ENCODE results near the gene UNC5B.

The UNC5B gene

DNA sequence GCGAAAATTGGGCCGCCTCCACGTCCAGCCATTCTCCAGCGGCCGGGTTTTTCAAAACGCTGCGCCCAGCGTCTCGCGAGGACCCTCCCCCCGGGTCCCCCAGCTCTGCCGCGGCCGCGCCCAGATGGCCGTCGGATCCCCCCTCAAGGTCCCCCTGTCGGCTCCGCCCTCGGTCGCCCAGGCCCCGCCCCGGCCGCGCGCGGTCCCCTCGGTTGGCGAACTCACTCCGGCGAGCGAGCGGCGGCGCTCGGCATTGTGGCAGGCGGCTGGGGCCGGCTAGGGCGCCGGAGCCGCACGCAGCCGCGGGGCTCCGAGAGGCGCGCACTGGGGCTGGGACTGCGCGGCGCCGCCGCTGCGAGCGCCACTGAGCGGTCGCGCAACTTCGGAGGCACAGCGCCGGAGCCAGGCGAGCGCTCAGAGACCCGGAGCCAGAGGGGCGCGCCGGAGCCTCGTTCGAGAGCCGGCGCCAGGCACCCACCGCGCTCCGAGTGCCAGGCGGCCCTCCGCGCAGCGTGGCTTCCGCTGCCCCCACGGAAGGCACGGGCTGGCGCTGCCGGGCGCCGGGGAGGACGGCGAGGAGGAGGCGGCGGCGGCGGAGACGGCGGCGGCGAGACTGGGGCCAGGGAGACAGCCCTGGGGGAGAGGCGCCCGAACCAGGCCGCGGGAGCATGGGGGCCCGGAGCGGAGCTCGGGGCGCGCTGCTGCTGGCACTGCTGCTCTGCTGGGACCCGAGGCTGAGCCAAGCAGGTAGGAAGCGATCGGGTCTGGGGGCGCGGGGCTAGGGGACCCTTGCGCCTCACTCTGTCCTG is at the start of gene UNC5B:
UNC5B (plus strand) TSS at position 253 of the 809 bp plus-strand sequence; CDS start at position 669, 416 bp downstream.
- peak; percentile 62 for DNase-seq

DNA sequence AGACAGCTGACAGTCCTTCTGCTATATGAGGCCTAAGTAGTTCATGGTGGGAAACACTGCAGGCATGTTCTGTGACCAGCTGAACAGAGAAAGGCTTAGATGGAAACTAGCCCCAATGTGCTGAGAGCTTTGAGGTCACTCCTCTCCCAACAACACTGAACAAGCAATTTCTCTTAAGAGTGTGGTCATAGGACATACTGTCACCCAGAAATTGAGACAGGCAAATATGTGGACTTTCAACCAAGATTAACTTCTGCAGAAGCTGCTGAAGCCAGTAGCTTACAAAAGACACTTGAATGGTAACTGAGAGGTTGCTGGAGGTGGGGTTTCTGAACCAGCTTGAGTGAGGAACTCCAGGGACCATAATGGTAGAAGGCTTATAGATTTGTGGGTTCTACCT is 38.9 kb upstream of the UNC5B start:
- no peak for DNase-seq

DNA sequence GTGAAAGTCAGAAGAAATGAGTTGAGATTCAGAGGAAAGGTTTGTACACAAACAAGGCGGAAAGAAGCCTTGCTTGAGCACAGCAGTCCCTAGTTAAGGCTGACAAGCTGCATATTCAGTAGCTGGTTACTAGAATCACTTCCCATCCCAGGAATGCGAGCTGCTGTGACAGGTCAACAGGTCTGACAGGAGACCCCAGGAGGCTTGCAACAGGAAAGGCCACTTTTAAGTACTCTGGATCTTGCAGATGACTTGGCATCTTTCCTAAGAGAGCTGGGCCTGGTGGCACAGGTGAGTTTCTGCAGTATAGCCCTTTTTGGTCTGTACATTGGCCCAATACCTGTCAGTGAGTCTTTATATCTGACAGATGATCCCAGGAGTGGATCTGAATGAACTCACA is 35.7 kb upstream of the UNC5B start:
- DNase-seq: no peak

DNA sequence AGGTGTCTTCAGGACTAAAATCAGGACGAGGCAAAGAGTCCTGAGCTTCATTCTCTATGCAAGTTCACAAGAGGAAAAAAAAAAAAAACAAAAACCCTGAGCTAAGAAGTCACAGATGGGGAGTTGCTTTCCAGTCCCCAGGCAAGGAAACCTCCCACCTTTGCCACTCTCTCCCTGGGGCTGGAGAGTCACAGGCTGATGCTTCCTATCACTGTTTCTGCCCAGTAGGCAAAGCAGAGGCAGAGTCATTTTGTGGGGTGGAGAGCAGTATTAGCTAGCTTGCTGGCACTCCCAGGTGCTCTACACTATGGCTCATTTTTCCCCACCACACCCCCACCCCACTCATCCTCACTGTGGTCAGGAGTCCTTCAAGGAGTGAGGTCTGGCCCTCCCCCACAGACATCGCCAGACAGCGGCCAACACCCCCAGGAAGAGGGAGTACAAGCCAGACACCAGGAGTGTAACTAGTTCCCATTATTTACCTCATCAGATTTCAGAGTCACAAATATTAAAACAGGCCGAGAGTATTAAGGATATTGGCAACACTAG is 34.6 kb upstream of the UNC5B start:
- DNase-seq: no peak

DNA sequence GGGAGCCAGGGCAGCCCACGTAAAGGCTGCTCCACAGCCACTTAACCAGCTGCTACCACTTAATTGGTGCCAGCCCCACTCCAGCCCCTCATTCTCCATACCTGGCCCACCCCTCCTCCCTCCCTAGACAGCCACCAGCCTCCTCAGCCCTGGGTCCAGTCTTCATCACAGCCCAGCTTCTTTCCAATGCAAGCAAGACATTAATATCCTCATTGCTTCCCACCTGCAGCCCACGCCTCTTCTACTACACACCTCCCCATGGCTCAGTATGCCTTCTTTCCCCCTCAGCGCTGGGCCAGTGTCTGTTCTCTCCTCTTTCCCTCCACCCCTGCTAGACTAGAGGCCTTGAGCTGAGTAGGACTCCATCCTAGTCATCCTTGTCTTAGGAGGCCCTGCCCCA is 33.5 kb upstream of the UNC5B start:
- DNase-seq: no peak

DNA sequence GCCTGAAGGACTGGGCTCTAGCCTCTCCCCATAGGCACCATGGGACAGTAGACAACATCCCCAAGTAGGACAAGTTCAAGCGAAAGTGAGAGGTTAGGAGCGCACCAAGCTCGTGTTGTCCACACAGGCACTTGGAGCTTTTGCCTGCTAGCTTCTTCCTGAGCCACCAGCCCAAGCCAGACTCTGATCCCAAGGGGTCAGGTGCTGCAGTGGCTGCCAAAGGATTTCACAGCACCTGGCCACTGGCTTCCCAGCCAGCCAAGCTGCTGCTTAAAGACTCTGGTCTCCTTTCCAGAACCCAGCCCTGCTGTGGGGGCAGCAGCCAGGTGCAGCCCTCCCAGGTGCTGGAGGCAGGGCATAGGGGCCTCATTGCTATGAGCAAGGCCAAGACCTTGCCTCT is 33.0 kb upstream of the UNC5B start:
- no peak for DNase-seq

DNA sequence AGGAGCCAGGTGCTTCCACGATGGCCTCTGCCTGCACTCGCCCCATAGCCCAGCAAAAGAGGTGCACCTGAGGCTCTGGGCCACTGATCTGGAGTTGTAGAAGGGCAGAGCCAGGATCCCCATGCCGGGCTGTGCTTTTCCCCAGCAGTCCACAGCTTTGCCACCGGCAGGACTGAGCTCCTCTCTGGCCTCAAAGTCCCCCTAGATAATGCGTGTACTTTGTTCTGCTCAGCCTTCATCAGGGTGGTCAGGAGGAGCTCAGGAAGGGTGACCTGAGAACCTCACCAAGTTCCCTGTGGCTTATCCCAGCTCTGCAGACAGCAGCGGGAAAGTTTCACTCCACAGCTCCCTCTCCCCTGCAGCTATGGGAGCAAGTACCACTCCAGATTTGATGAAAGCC is 27.9 kb upstream of the UNC5B start:
- no peak for DNase-seq

DNA sequence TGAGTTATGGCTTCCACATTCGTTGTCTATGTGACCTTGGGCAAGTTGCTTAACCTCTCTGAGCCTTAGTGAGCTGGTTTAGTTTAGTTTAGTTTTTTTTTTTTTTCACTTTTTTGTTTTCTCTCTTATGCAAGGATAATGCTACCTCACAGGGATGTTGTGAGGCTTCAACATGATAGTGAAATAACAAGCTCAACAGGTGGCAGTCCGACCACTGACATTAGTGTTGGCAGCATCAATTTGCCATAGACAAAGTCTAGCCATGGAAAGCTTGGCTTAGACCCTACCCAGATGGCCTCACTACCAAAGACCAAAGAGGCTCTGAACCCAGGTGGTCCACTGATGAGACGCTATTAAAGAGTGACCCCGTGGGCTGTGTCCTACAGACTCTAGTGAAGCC is 27.2 kb upstream of the UNC5B start:
- no peak for DNase-seq

DNA sequence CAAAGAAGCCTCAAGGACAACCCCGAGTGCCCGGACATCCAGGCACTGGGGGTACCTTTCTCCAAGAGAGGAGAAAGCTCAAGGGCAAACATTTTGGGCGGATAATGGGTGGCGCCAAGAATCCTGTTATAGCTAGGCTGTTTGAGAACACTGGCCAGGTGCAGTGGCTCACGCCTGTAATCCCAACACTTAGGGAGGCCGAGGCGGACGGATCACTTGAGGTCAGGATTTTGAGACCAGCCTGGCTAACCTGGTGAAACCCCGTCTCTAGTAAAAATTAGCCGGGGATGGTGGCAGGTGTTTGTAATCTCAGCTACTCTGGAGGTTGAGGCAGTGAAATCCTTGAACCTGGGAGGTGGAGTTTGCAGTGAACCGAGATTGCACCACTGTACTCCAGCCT is 25.2 kb upstream of the UNC5B start:
- DNase-seq: no peak

DNA sequence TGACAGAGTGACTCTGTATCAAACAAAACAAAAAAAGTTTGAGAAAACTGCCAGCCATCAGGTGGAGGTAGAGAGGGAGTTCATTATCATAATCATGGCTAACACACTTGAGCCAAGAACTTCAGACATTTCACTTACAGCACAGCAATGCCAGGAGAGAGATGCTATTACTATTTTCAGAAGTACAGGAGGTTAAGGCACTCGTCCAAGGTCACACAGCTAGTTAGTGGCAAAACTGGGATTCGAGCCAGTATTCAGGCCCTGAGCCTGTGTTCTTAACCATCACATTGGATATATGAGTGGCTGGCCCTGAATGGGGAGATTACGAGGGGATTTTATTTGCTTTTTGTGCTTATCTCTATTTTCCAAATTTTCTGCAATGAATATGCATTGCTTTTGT is 24.8 kb upstream of the UNC5B start:
- DNase-seq: no peak

DNA sequence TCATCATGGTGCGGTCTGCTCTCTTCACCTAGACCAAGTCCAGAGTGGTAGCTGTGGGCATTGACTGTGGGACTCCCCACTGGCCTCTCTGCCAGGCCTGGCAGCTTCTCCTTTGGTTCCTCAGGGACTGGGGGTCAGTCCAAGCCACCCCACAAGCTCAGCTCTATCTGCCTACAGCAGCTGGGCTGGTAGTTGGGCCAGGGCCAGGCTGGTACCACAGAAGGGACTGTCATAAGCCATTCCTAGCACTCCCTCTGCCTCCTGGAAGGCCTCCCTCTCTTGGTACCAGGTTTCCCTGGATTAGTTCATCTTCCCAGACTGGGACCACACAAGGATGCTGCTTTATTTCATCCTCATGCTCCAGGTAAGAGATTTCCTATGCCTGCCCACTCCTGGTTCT is 24.2 kb upstream of the UNC5B start:
- DNase-seq: no peak

DNA sequence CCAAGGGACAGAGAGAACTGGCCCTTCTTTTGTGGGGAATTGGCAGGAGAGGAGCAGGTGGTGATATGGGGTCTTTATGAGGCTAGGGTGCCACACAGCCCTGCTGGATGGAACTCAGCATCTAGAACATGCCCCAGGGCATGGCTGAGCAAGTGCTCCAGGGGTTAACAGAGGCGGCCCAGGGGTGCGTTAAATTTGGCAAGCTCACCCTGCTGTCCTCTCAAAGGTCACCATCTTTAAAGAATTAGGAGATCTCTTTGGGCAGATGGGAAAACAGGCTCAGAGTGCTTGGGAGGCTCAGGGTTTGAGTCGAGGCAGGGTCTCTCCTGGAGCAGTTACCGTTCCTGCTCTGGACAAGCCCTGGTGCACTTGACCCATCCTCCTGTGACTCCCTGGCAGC is 21.4 kb upstream of the UNC5B start:
- no peak for DNase-seq

DNA sequence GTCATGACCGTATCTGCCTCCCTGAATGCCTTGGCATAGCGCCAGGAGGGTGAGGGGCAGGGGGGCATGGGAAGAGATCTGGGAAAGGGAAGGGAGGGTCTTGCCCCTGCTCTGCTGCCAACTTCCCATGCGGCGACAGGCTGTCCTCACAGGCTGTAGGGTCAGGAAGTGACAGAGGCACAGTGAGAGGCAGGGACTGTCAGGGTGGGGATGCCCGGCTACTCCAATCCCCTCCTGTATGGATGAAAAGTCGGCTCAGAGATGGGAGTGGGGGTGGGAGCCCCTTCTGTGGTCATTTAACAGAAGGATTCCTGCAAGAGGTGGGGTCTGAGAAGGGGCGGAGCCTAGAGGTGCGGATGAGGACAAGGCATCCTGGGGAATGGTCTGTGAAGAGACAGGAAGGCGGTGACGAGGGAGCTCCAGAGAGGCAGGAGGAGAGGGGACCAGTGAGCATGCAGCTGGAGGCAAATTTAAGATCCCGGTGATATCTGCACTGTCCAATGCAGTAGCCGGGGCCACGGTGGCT is 20.8 kb upstream of the UNC5B start:
- no peak for DNase-seq

DNA sequence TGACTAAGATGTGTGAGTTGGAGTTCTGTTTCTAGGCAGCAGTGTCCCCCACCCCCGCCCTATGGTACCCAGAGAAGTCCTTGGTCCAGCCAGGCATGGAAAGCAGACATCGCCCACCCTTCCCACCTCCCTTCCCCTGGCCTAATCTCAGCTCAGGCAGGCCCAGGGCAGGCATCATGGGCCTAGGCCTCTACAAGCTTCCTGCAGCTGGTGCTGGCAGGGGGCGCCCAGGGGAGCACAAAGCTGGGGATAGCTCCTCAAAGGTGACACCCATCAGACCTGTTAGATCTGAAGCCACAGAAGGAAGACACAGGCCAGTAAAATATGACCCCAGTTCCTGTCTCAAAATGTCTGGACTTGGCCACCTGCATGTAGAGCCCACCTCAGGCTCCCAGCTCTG is 18.9 kb upstream of the UNC5B start:
- DNase-seq: no peak

DNA sequence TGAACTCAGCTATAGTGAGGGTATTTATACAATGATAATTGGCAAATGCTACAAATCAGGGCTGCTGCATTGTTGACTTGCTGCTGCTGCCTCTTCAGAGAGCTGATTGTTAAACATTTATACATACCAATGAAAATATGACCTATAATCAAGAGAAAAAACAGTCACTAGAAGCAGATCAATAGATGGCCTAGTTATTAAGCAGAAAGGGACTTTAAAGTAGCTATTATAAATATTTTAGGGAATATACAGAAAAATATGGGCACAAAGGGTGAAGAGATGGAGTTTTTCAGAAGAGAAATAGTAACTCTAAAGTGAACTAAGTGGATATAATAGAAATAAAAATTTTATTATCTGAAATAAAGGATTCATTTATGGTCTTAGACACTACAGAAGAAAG is 14.4 kb upstream of the UNC5B start:
- DNase-seq: no peak

DNA sequence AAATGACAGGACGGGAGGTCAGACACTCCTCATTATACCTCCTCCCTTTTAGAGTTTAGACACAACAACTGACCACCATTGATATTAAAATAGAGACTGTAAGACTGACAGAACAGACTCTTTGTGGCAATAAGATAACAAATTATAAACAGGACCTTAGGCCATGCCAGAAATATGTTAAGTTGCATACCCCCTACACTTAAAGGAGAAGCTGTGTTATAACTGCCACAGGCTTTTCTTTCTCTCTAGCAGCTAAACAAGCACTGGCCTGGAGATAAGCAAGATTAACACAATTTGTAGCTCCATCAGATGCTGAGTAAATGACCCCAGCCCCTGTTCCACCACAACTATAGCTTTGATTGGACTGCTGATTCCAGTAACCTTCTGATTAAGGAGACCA is 10.5 kb upstream of the UNC5B start:
- DNase-seq: no peak

DNA sequence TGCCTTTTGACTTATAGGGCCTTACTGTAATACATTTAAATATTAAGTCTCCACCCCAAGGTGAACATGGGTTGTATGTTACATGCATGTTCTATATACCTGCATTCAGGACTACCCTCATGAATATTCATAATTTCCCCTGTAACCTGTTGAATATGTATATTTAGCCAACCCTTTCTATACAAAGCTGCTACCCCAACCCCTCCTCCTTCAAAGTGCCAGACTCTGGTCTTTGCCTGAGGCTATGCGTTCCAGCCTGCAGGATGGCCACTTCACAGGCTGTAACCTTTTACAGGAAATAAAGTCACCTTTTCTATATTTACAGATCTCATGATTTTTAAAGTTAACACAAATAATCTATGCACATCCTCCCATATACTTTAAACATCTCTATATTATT is 10.1 kb upstream of the UNC5B start:
- no peak for DNase-seq

DNA sequence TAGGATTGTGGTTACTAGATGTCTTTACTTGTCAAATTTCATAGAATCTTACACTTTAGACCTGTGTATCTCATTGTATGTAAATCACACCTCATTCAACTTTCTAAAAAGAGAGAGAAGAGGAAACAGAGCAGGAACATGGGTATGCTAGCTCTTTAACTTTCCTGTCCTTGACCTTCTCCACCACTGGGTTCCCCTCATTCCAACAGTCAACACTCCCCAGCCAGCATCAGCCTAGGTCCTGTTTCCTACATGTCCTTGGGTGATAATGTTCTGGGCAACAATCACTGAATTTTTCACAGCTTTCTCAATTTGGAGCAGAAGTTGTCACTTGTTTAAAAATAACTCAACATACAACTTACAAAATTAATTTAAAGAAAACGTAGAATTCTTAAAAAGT is 9.2 kb upstream of the UNC5B start:
- DNase-seq: no peak

DNA sequence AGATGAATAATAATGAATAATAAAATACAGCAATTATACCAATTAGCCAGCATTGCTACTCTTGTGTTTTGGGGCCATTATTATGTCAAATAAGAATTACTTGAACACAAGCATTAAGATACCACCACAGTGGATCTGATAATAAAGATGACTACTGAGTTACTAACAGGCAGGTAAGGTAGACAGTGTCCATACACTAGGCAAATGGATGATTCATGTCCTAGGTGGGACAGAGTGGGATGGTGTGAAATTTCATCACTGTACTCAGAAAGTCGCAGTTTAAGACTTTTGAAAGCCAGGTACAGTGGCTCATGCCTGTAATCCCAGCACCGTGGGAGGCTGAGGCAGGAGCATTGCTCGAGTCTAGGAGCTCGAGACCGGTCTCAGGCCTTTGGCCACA is 8.7 kb upstream of the UNC5B start:
- DNase-seq: no peak

DNA sequence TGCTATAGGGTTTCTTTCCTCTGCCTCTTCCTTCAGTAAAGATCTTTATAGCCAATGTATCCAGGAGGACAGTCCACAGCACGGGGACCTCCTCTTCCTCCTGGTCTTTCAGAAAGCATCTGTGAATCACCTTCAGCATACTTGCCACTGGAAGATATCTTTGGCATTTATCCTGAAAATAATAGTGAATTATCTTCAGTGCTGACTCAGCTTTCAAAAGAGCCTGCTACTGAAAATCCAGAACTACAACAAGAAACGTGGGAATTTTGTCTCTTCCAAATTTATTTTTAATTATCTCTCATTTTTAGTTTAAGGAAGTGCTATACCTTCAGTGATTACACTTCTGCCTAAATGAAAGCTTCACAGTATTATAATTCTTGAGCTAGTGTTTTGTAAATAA is 7.6 kb upstream of the UNC5B start:
- no peak for DNase-seq

DNA sequence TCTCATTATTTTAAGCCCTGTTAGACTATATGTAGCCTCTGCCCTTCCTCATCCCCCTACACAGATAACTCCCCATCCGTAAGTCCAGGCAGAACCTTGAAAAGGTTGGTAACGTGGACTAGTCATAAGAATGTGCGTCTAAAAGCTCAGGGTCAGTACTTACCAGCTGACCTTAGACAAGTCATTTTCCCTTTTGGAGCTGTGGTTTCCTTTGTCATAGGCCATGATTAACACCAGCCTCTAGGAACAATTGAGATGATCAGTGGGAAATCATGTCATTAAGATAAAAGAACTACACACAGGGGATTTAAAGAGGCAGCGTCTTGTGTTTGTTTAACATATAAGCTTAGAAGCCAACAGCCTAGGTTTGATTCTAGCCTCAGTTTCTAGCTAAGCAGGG is 6.9 kb upstream of the UNC5B start:
- no peak for DNase-seq

DNA sequence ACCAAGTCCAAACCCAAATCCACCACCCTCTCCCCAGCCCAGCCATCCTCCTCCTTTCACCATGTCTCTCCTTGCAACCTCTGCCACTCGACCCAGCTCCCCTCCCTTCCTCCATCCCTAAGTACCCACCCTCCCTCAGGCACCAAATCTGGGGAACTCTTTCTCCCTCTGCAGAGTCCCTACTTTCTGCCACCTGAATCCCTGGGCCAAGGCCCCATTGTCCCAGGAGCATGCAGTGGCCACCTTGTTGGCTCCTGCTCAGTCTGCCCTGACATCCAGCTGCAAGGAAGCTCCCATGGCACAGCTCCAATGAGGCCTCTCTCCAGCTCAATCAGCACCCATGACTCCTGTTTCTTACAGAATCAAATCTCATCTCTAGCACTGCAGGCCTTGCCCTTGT is 5.5 kb upstream of the UNC5B start:
- DNase-seq: no peak

DNA sequence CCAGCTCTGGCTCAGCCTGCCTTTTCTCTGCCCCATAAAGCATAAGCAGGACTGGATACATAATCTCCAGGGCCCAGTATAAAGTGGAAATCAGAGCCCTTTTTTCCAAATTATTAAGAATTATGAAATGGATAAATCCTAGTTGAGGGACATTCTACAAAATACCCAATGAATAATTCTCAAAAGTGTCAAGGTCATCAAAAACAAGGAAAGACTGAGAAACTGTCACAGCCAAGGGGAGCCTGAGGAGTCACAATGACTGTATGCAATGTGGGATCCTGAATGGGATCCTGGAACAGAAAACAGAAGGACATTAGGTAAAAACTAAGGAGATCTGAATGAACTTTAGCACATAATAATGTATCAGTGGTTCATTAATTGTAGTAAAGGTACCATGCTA is 4.8 kb upstream of the UNC5B start:
- no peak for DNase-seq

DNA sequence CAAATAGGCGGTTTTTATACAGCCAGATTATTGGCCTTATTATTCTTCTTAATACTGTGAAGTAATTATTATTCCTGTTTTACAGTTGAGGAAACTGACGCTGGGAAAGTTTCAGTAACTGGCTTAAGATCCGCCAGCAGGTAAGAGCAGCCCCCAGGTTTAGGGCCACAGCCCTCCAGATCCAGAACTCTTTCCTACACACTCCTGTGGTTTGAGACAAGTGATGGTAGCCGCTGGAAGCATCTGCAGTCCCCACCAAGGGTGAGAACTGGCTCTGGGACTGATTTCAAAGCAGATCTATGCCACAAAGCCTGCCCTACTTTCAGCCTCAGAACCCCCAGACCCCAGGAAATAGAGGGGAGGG is 3.0 kb upstream of the UNC5B start:
- DNase-seq: no peak
